Left cardiac atrium (tissue), 4 donors: Measurements from ENCODE around the gene ZNF414. TPM values are rescaled to one million over a fixed set of nuclear protein-coding genes. Genes with fewer than 3 reads are reported as not detected.
A peak's percentile ranks its signal among the peaks of the same experiment; 100 is the strongest.
"Not testable (repeated sequence)": the region's sequence is repeated elsewhere in the genome, so short reads cannot be mapped to it uniquely, and the experiment has no call there.

Experiments
- ATAC-seq, 2 donors: fragments of 200-7000 bp; cut with Tn5 transposase; one replicate each; pipeline ENCODE4 v1.9.1; 2020; ENCODE audit warnings: mild to moderate bottlenecking in 2 of 2, moderate library complexity in 2 of 2
- DNase-seq: peaks from one replicate; pipeline ENCODE4 v3.0.0-alpha.2; 2020
- intact Hi-C, 2 donors: fragments of 100-400 bp; cut with DNase I; formaldehyde crosslinking; loops; one replicate each; pipeline versions ENCODE4 v1.14.1 to v1.15.1; 2022 to 2023
- long read RNA-seq: library from polyadenylated mRNA; unstranded; transcript quantifications from one replicate; pipeline ENCODE4 v2.0.0, GENCODE V29; 2021
- total RNA-seq, 2 donors: library from RNA; stranded (reverse); fragmentation: NEBNext Ultra II Directional; extraction: Animal tissue kit (Norgen Biotek cat#: 25700); gene quantifications; one replicate each; pipeline ENCODE4 v1.2.1, GENCODE V29; 2021
- donor health status: DM: no; HTN: yes; CAD: no.
- donor health status: DM: no; HTN: yes; CAD: no; lungs with severe emphysema.
- donor health status: DM: yes; HTN: yes; CAD: no.
- donor health status: Dilated cardiomyopathy.

The ZNF414 gene
- 10 to 100 TPM; 13.6 to 16.6 TPM for total RNA-seq
- long read RNA-seq, result 0 reads

GRCh38 chr19:8513687-8514504 lies at the start of gene ZNF414:
Gene ZNF414, minus strand, starts transcription at chr19:8514167. Its CDS starts 121 bp downstream, at chr19:8514046.
- intact Hi-C loops, result no loop called here
- peak; percentile 98 for DNase-seq
- ATAC-seq, result peak; percentile 95 to 96

GRCh38 chr19:8561075-8561764 lies 47.3 kb upstream of the ZNF414 start:
- no peak for DNase-seq
- intact Hi-C loops, result no loop called here
- no peak for ATAC-seq

DNA sequence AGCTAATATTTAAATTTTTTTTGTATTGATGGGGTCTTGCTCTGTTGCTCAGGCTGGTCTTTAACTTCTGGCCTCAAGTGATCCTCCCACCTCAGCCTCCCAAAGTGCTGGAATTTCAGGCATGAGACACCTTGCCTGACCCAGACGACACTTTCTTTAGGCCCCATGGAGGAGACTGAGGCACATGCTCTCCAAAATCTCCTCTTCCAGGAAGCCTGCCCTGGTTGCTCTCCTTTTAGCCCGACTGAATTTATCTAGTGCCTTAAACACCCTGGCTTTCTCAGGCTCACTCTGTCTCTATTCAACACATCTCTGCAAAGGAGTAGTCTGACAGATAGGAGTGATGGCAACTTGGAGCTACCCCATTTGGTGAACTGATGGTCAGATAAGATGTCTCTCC lies 44.4 kb upstream of the ZNF414 start:
- no peak for ATAC-seq
- intact Hi-C loops, result no loop called here
- DNase-seq, result no peak

DNA sequence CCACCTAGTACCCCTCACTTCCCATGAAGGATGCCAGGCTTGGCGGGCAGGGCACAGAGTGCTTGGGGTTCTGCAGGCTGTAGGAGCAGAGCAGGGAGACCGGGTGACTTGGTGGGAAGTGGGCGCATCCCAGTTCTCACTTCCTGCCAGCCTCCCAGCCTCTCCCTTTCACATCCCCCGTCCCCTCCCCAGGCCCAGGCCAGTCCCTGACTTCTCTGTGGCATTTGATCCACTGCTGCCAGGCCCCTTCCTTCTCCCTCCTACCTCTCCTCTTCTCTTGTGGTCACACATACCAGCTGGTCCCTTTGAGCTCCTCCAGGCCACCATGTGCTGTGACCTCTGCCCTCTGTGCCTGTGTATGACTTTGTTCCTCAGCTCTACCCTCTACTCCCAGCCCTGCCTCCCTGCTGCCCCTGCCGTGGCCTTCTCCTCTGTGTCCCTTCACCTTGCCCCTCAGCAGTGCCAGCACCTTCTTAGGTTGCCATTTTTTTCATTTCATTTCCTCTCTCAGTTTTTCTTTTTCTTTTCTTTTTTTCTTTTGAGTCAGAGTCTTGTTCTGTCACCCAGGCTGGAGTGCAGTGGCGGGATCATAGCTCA lies 43.8 kb upstream of the ZNF414 start:
- intact Hi-C loops, result no loop called here
- DNase-seq (no peak), ATAC-seq (peak in 1 of 2 donors; percentile 65)

DNA sequence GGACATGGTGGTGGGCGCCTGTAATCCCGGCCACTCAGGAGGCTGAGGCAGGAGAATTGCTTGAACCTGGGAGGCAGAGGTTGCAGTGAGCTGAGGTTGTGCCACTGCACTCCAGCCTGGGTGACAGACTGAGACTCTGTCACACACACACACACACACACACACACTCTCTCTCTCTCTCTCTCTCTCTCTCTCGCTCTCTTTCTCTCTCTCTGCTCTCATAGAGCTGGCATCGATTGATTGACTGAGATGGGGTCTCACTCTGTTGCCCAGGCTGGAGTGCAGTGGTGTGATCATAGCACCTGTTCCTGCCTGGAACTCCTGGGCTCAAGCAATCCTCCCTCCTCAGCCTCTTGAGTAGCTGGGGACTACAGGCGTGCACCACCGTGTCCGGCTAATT lies 39.8 kb upstream of the ZNF414 start:
- DNase-seq, intact Hi-C loops, ATAC-seq: not testable (repeated sequence)

DNA sequence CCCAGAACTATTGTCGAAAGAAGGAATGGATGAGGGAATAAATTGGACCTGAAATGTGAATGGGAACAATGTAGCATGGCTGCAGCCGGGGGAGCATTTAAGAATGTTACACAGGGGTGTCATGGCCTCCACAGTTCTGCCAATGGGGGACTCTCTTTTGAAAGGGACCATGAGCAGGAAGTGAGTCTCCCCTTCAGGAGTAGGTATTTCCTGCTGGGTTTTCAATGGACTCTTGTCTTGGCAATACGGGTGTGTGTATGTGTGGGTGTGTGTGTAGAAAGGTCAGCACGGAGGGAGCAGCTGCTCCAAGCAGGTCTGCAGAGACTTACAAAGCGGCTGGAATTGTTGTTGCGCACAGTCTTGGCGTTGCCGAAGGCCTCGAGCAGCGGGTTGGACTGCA lies 38.8 kb upstream of the ZNF414 start:
- no peak for DNase-seq
- ATAC-seq, result no peak
- intact Hi-C loops, result no loop called here

DNA sequence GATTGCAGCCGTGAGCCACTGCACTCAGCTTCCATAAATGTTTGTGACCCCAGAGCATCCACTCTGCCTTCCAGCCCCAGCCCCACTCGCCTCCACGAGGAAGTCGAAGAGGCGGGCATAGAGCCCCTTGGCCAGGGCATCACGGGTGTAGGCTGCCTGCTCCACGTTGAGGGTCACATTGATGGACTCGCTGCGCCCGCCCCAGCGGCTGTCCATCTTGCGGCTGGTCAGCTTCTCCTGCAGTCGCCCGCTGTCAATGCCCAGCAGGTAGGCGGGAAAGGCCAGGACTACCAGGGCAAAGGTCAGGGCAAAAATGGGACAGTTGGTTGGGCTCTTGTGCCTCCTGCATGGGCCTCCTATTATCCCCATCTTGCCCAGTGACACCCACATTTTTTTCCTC lies 36.1 kb upstream of the ZNF414 start:
- intact Hi-C loops, result no loop called here

DNA sequence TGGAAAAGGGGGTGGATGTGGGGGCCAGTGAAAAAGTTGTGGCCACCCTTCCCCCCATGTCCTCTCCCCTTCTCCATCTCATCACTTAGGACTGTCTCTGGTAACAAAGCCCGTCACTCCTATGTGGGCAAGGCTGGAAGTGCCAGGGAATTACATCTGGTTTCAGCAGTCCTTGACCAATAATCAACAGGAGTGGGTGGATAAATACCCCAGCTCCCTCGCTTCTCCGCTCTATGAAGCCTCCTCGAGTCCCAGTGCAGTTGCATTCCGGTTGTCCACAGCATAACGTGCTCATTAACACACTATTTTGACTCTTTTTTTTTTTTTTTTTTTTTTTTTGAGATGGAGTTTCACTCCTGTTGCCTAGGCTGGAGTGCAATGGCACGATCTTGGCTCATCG lies 31.8 kb upstream of the ZNF414 start:
- intact Hi-C loops, result no loop called here
- DNase-seq, result no peak
- no peak for ATAC-seq

More for the DNA sequence above, 36.1 kb upstream of the ZNF414 start:
- no peak for DNase-seq
- ATAC-seq, result no peak

GRCh38 chr19:8544168-8544567 lies 30.2 kb upstream of the ZNF414 start:
- ATAC-seq, result no peak
- intact Hi-C loops, result no loop called here
- DNase-seq, result no peak

- intact Hi-C loops, result no loop called here
- no peak for ATAC-seq
- no peak for DNase-seq
Observed at GRCh38 chr19:8539621-8540149, 25.7 kb upstream of the ZNF414 start.

- DNase-seq (no peak), ATAC-seq (no peak)
- intact Hi-C loops, result no loop called here
Observed at GRCh38 chr19:8537099-8537498, 23.1 kb upstream of the ZNF414 start.

DNA sequence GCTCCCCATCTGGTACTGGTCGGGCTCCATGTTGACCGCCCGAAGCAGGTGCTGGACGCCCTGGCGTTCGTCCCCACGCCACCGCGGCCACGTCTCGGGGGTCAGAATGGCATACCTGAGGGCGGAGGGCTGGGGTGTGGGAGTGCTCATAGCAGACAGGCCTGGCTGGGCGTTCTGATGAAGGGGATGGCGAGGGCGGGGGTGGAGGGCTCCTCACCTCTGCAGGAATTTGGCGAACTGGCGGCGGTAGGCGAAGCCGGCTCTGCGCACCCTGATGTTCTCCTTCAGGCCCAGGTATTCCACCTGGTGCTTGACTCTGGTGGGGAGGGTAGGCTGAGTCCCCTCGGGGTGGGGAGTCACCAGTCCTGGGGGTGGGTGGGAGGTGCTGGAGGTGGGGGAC lies 22.3 kb upstream of the ZNF414 start:
- DNase-seq (no peak), ATAC-seq (no peak)
- intact Hi-C loops, result no loop called here

GRCh38 chr19:8532225-8532624 lies 18.3 kb upstream of the ZNF414 start:
- DNase-seq (no peak), ATAC-seq (no peak)
- intact Hi-C loops, result no loop called here

DNA sequence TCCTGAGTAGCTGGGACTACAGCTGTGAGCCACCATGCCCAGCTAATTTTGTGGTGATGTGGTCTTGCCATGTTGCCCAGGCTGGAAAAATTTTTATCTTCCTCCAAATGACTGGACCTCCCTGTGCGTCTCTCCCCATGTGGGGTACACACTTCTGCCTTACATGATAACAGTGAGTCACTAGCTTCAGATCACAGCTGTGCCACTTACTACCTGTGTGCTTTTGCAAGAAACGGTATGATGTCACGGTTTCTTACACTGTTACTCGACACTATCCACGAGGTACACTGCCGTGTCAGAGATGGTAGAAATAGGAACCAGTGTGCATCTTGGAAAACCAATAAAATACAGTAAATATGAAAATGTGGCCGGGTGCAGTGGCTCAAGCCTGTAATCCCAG lies 17.5 kb upstream of the ZNF414 start:
- ATAC-seq (no peak), DNase-seq (no peak)
- intact Hi-C loops, result no loop called here

DNA sequence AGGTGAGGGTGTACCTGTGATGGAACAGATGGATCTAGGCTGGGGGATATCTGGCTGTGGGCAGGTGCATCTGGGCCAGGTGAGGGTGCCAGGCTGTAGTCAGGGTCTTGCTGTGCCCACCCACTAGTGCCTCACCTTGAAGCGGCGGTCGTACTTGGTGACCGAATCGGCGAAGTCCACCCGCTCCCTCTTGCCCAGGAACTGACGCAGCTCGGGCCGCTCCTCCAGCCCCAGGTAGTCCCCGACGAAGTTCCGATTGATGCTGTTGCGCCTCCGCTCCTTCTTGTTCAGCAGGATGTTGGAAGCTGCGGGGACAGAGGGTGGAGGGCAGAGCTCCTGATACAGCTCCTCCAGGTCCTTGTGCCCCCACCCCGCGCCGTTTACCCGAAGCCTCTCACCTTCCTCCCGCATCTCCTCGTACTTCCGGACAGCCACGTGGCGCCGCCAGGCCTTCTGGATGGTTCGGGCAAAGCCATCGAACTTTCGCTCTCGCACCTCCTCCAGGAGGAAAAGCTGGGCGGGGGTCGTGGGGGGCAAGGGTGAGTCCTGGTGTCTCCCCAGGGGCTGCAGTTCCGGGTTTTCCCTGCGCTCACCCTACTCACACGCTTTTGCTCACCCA lies 16.2 kb upstream of the ZNF414 start:
- intact Hi-C loops, result no loop called here
- ATAC-seq, result no peak

GRCh38 chr19:8529369-8530006 lies 15.5 kb upstream of the ZNF414 start:
- ATAC-seq, result no peak
- intact Hi-C loops, result no loop called here

More for the DNA sequence above, 16.2 kb upstream of the ZNF414 start:
- DNase-seq, result no peak

DNA sequence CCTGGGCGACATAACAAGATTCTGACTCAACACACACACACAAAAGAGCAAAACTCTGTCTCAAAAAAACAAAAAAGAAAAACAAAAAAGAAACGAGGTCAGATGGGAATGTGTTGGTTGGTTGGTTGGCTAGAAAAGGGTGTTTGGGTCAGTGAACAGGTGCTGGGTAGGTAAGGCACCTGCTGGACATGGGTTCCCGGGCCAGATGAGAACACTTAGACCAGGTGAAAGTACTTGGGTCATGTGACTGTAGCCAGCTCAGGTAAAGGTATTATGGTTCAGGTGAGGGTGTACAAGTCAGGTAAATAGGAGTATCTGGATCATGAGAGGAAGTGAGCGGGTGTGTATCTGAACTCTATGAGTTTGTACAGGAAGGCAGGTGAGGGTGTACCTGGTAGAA lies 14.5 kb upstream of the ZNF414 start:
- DNase-seq (no peak), ATAC-seq (no peak)
- intact Hi-C loops, result no loop called here

More at GRCh38 chr19:8529369-8530006, 15.5 kb upstream of the ZNF414 start:
- DNase-seq, result no peak

- DNase-seq (peak; percentile 94), ATAC-seq (peak; percentile 81 to 87)
- intact Hi-C loops, result no loop called here
Observed at GRCh38 chr19:8526345-8527091, 12.6 kb upstream of the ZNF414 start.

GRCh38 chr19:8525401-8525684 lies 11.4 kb upstream of the ZNF414 start:
- DNase-seq, result no peak
- intact Hi-C loops, result no loop called here
- ATAC-seq, result no peak
